Neural cell (in vitro differentiated cells): ENCODE data around the gene ANTXR1.

Experiments used
- POLR2AphosphoS5 ChIP-seq: IDR thresholded peaks from 2 replicates; pipeline ENCODE4 v1.6.1; 2012
- RAD21 ChIP-seq: fragments of 450-650 bp; conservative IDR thresholded peaks from 2 replicates; pipeline ENCODE4 v1.6.1; 2014; ENCODE audit warnings: antibody characterized with exemption, mild to moderate bottlenecking, moderate library complexity
- SMC3 ChIP-seq: fragments of 450-650 bp; conservative IDR thresholded peaks from 2 replicates; pipeline ENCODE4 v1.6.1; 2014; ENCODE audit warnings: antibody characterized with exemption, mild to moderate bottlenecking, moderate library complexity; ENCODE audit not compliant: poor library complexity
- TF ChIP-seq, protein P1 (sequence below): IDR thresholded peaks from 2 replicates; pipeline ENCODE4 v1.6.1; 2012; ENCODE audit warnings: borderline replicate concordance
- TF ChIP-seq, protein P2 (sequence below): fragments of 450-650 bp; IDR thresholded peaks from 2 replicates; pipeline ENCODE4 v1.5.1; 2014; ENCODE audit warnings: antibody characterized with exemption, mild to moderate bottlenecking, moderate library complexity; ENCODE audit not compliant: poor library complexity, severe bottlenecking

DNA sequence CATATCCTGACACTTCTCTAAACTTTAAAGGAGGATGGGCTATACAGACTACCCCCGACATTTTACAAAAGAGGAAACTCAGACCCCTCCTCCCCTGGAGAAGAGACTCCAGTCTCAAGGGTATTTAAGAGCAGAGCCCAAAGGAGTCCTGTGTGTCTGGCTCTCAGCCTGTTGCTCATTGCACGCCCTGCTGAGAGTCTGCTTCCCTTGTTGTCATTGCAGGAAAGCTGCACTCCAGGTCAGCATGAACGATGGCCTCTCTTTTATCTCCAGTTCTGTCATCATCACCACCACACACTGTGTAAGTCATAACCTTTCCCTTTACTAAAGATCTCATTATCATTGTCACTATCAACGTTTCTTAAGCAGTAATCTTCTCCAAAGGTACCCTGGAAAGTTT lies 111.4 kb downstream of the ANTXR1 start:
- TF ChIP-seq SMC3 (no peak), POLR2AphosphoS5 (no peak), RAD21 (no peak)
- TF ChIP-seq, protein P1, sequence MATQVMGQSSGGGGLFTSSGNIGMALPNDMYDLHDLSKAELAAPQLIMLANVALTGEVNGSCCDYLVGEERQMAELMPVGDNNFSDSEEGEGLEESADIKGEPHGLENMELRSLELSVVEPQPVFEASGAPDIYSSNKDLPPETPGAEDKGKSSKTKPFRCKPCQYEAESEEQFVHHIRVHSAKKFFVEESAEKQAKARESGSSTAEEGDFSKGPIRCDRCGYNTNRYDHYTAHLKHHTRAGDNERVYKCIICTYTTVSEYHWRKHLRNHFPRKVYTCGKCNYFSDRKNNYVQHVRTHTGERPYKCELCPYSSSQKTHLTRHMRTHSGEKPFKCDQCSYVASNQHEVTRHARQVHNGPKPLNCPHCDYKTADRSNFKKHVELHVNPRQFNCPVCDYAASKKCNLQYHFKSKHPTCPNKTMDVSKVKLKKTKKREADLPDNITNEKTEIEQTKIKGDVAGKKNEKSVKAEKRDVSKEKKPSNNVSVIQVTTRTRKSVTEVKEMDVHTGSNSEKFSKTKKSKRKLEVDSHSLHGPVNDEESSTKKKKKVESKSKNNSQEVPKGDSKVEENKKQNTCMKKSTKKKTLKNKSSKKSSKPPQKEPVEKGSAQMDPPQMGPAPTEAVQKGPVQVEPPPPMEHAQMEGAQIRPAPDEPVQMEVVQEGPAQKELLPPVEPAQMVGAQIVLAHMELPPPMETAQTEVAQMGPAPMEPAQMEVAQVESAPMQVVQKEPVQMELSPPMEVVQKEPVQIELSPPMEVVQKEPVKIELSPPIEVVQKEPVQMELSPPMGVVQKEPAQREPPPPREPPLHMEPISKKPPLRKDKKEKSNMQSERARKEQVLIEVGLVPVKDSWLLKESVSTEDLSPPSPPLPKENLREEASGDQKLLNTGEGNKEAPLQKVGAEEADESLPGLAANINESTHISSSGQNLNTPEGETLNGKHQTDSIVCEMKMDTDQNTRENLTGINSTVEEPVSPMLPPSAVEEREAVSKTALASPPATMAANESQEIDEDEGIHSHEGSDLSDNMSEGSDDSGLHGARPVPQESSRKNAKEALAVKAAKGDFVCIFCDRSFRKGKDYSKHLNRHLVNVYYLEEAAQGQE = no peak
- TF ChIP-seq, protein P2, sequence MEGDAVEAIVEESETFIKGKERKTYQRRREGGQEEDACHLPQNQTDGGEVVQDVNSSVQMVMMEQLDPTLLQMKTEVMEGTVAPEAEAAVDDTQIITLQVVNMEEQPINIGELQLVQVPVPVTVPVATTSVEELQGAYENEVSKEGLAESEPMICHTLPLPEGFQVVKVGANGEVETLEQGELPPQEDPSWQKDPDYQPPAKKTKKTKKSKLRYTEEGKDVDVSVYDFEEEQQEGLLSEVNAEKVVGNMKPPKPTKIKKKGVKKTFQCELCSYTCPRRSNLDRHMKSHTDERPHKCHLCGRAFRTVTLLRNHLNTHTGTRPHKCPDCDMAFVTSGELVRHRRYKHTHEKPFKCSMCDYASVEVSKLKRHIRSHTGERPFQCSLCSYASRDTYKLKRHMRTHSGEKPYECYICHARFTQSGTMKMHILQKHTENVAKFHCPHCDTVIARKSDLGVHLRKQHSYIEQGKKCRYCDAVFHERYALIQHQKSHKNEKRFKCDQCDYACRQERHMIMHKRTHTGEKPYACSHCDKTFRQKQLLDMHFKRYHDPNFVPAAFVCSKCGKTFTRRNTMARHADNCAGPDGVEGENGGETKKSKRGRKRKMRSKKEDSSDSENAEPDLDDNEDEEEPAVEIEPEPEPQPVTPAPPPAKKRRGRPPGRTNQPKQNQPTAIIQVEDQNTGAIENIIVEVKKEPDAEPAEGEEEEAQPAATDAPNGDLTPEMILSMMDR = no peak
